Fibroblast of lung (primary cell): Measurements from ENCODE around the gene SIGLEC9.

Experiments used
- CTCF ChIP-seq, 2 donors: IDR thresholded peaks in 1 of 2; conservative IDR thresholded peaks in 1 of 2; 1 replicate in 1 of 2; 2 replicates in 1 of 2; pipeline ENCODE4 v1.5.1; 2011 to 2012; ENCODE audit warnings: low read length in 2 of 2, control low read depth in 1 of 2, inconsistent platforms in 1 of 2, low read depth in 1 of 2, mild to moderate bottlenecking in 1 of 2
- EZH2 ChIP-seq: IDR thresholded peaks from 2 replicates; pipeline ENCODE4 v1.5.1; 2012; ENCODE audit warnings: low read length, control low read depth, mild to moderate bottlenecking; ENCODE audit errors: missing control alignments

DNA sequence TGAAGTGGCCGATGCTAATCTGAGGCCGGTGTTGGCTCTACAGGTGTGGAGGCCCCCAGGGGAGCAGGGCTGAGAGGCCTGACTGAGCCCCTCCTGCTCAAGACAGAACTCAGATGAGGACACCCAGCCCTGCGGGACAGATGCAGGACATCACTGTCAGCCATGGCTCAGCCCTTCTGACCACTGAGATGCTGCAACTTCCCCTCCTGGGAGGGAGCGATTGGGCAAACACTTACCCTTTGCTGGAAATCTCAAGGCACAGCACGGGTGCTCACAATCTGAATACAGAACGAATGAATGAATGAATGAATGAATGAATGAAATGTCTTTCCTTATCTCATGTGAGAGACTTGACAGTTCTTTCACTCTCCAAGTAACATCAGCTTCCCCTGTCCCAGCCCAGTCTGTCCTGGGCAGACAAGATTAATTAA, 13.9 kb downstream of the SIGLEC9 start:
- TF ChIP-seq CTCF (conservative IDR thresholded peaks at IDR 0.05 in 1 of 2, IDR thresholded peaks at IDR 0.05 in 1 of 2; ENCODE audit: low read depth in 1 of 2, low read length in 2 of 2) (no peak), EZH2 (no peak)
